Peyer's patch (tissue), 4 donors: ENCODE measurements around the gene CNTNAP2.
"Not testable (repeated sequence)": the region's sequence is repeated elsewhere in the genome, so short reads cannot be mapped to it uniquely, and the experiment has no call there.

Experiments used
- CTCF ChIP-seq, 6 experiments: fragments of 450-650 bp in 4 of 6; fragments of 200-600 bp in 2 of 6; sonication (generic) in 1 of 6; IDR thresholded peaks; one replicate each; pipeline ENCODE4 v1.5.1; 2017 to 2019; ENCODE audit warnings: antibody characterized with exemption in 6 of 6, mild to moderate bottlenecking in 3 of 6, moderate library complexity in 1 of 6
- POLR2A ChIP-seq, 2 donors: fragments of 450-650 bp; IDR thresholded peaks; one replicate each; pipeline ENCODE4 v1.5.1; 2017; ENCODE audit warnings: antibody characterized with exemption in 2 of 2, mild to moderate bottlenecking in 2 of 2, moderate library complexity in 2 of 2

- not testable (repeated sequence) for TF ChIP-seq CTCF, POLR2A (IDR thresholded peaks at IDR 0.05)
Measured at GRCh38 chr7:146191428-146191827, 74.8 kb downstream of the CNTNAP2 start.
